Effector CD4-positive, alpha-beta T cell (primary cell): ENCODE measurements around the gene PDCD7.
"Not testable (repeated sequence)": the region's sequence is repeated elsewhere in the genome, so short reads cannot be mapped to it uniquely, and the experiment has no call there.

Experiments
- DNase-seq: peaks from one replicate; pipeline ENCODE4 v3.0.0-alpha.2; 2020

PDCD7 gene

GRCh38 chr15:65115542-65115941 lies 18.1 kb downstream of the PDCD7 start:
- no peak for DNase-seq

DNA sequence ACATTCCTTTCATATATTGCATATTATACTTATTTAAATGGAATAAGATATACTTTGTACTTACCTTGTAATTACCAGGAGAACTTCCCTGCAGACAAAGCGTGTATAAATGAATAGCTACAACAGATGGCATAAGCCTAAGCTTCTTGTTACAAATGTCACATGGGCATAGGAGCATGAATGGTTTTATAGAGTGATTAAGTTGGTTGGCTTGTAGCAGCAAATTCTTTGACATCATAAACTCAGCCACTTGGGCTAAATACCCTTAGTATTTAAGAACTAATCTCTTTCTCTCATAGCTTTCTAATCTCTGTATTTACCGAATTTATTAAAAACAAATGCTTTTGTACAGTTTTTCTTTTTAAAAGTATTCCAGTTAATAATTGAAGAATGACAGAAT lies 18.5 kb downstream of the PDCD7 start, which contains the start of gene UBAP1L:
TSS of gene UBAP1L (minus strand) at position 115 of the 400 bp plus-strand sequence. CDS start 8,985 bp downstream, outside the sequence.
- DNase-seq: no peak

GRCh38 chr15:65110676-65111292 lies 22.8 kb downstream of the PDCD7 start:
- no peak for DNase-seq

DNA sequence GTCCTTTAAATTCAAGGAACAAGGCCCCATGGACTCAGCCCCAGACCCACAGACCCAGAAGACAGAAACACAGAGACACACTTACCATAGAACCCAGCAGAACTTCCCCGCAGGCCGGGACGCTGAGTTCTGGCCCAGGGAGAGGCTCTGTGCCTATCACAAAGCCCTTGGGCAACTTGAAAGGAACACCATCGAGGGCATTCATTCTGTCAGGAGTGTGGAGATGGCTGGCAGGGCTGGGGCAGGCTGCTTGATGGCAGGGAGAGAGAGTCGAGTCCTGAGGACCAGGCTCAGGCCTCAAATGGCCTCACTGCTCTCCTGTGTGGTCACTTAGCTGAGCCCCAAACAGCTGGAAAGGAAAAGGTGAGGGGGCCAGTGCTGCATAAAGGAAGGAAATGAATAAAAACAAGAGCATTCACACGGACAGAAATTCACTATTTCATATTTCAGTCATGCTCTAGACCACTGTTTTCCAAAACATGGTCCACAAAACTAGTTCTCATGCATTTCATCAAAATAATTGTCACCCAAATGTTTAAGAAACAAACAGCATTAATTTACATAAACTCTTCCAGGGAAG lies 27.5 kb downstream of the PDCD7 start:
- DNase-seq: no peak

DNA sequence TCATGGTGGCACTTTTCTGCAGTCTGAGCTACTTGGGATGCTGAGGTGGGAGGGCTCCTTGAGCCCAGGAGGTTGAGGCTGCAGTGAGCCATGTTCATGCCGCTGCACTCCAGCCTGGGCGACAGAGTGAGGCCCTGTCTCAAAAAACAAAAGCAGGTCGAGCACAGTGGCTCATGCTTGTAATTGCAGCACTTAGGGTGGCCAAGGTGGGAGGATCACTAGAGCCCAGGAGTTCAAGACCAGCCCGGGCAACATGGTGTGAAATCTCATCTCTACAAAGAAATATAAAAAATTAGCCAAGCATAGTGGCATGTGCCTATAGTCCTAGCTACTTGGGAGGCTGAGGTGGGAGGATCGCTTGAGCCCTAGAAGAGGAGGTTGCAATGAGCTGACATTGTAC lies 28.6 kb downstream of the PDCD7 start:
- no peak for DNase-seq

DNA sequence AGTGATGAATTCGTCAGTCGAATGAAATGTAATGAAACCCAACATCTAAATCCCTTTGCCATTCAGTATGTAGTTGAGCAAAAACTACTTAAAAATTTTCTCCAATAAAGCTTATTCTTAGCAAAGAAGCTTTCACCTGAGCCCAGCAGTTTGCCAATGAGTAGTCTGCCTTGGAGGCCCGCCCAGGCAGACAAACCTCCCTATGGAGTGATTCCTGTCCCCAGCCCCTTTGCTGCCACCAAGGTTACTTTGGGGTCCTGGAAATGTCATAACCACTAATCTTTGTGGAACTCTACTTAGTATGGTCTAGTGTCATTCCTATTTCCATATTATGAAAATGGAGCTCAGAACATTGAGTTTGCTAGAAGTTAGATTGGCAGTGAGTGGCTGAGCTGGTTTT lies 30.7 kb downstream of the PDCD7 start:
- no peak for DNase-seq

DNA sequence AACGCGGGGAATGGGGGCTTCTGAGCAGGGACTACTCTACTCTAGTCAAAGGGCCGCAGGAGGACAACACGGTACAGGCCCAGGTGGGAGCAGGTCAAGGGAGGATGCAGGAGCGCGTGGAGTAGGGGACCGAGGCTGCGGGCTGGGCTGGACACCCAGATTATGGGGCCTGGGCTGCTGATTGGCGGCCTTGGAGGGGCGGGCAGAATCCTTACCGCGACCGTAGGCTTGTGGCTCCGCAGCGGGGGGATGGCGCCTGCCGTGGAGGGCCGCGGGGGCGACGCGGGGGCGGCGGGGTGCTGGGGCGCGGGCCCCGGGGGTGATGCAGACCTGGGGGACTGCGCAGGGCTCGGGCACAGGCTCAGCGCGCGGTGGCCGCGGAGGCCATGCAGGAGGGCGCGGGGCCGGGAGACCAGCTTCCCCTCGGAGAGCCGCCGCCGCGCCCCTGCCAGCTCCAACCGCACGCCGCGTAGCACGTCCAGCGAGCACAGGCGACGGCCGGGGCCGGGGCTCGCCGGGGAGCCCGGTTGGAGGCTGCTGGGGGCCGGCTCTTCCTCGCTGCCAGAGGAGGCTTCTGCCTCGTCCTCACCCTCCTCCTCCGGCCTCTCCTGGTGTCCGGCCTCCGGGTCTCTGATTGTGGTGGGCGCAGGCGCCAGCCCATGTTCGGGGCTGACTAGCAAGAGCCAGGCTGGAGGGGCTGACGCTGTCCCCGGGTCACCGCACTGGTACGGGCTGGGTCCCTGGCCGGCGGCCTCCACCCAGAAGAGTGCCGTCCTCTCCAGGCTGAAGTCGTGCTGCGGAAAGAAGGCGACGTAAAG lies 31.5 kb downstream of the PDCD7 start:
- DNase-seq: no peak

DNA sequence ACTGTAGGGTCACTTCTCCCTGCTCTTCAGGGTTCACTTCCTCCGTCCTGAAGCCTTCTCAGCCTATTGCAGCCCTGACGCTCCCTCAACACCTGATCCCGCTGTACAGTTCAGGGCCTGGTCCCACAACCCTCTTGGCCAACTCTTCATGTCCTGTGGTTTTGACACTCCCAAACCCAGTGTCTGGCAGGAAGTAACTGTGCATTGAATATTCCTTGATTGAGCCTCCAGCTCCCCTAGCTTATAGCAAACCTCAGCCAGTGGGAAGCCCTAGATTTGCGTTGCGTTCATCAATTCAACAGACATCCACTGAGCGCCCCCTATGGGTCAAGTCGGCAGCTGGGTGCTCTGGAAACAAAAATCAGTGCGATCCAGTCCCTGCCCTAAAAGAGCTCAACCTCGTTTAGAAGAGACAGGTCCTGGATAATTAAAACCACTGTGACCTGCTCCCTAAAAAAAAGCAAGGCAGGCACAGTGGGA lies 32.2 kb downstream of the PDCD7 start:
- peak; percentile 15 for DNase-seq

- DNase-seq: no peak
Measured at GRCh38 chr15:65100442-65100841, 33.2 kb downstream of the PDCD7 start.

- DNase-seq: not testable (repeated sequence)
Measured at GRCh38 chr15:65099801-65100200, 33.8 kb downstream of the PDCD7 start.

GRCh38 chr15:65099336-65099735 lies 34.3 kb downstream of the PDCD7 start:
- DNase-seq: no peak

DNA sequence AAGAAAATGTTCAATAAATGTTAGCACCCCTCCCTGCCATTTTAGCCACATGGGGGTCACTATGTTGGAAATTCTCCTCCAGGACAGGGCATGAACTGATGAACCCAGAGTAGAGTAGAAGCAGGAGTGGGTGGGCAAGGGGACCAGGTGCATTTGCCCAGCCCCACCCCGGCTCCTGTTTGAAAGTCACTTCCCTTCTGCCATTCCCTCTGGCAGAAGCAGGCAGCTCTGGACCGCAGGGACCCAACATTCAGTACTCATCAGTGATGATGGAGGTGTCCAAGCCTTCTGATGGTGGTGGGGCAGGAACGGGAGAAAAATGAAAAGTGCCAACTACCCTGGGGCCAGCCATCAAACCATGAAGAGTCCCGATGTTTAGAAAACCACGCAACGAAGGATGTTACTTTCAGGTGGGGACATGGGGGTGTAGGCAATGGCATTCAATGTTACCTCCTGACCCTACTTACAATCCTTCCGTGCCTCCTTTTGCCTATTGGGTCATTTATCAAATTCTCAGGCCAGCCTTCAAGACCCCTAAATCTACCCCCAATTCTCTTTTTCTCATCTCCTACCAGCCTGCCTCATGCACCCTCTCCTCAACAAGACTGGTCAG lies 35.9 kb downstream of the PDCD7 start:
- DNase-seq: no peak

DNA sequence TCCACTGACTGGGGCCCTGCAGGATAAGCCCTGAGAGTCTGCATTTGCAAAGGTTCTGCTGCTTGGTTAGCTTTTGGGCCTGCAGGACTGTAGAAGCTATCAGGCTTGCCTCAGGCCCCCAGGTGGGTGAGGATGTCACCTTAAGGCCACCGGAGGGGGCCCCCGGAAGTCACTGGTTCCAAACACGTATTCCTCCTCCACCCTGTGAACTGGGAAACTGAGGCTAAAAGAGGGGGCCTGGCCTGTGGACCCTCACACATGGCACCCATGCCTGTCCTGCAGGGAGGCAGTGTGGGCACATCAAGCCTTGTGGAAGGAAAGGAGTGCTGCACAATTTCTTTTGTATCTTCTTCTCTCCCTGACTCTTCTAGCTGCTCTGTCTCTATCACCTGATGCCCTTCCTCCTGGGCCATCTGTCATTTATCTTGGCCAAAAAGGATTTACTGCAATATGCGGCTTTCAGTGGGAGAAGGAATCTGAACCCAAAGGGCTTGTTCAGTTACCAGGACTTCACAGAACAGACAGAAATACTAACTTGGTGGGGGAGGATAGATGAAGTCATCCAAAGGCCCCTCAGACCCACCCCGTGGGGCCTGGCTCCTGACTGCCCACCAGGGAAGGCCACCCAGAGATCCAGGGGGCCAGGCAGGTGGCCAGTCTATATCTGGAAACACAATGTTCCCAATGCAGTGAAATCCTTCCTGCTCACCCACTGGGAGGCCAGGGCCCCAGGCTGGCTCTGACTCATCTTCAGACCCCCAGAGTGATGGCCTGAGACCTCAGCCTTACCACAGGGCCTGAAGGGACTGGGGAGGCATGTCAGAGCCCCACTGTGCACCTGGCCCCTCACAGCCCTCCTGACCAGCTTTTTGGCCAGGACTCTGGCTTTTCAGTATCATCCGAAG lies 36.9 kb downstream of the PDCD7 start:
- no peak for DNase-seq

DNA sequence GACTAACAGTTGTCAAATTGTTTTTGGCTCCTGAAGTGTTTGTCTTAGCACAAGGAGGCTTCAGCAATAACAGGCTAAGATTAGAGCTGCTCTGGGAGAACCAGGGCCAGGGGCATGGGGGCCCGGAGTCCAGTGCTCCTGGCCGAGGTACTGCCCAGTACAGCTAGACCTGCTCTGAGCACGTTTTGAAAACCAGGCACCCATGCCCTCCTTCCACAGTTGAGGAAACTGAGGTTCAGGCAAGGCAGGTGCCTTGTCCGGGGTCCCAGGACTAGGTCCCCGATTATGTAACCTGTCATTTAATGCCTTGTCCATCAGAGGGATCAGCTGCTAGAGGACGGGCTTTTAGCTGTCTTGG lies 37.9 kb downstream of the PDCD7 start:
- DNase-seq: no peak

DNA sequence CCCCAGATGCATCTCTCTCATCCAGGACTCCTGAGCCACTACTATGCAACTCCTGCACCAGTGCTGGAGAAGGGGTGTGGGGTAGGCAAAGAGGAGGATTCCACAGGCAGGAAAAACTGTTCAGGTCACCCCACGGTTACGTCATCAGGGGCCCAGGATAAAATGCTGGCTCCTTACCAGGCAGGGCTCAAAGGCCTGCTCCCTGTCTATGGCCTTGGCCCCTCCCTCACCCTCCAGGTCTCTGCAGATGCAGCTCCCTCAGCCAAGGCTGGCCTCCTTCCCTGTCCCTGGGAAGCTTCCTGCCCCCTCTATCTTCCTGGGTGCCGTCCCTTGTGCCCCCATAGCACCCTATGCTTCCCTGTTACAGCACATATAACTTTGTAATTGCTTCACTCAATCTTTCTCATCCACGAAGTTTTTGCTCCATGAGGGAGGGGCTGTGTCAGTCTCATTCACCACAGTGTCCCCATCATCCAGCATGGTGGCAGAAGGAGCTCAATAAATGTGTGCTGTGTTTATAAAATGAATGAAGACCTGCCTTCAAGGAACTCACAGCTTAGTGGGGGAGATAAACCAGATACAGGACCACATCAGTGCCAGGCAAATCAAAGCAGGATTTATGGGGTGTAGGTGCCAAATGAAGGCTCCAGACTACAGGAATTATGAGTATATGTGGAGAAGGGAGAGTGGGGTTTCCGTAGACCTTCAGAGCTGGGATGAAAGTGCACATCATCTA lies 38.4 kb downstream of the PDCD7 start:
- no peak for DNase-seq

DNA sequence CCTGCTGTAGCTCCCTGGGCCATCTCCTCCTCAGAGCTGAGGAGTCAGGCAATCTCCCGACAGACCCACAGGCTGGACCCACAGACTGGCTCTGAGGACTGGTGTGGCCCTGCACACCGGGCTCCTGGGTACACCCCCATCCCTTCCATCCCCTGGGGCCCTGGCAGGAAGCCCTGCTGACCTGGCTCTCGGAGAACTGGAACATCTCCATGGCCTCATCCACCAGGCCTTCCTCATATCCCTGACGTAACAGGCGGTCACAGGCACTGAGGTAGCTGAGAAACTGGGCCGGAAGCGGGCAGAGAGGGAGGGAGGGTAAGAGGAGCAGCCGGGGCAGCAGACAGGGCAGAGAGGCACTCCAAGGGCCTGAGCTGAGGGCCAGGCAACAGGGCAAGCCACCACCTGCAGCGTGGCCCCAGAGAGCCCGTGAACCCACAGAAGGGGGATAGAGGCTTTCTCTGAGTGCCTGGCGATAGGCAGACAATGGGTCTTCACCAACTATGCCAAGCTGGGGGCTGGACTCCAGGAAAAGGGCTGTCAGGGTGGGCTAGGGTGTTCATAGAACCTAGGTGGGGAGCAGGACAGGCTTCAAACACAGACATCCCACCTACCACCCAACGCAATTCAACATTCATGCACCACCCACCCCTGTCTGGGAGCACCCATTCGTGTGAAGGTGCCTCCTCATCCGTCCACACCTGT lies 39.2 kb downstream of the PDCD7 start:
- DNase-seq: no peak

GRCh38 chr15:65093793-65094170 lies 39.8 kb downstream of the PDCD7 start:
- not testable (repeated sequence) for DNase-seq

DNA sequence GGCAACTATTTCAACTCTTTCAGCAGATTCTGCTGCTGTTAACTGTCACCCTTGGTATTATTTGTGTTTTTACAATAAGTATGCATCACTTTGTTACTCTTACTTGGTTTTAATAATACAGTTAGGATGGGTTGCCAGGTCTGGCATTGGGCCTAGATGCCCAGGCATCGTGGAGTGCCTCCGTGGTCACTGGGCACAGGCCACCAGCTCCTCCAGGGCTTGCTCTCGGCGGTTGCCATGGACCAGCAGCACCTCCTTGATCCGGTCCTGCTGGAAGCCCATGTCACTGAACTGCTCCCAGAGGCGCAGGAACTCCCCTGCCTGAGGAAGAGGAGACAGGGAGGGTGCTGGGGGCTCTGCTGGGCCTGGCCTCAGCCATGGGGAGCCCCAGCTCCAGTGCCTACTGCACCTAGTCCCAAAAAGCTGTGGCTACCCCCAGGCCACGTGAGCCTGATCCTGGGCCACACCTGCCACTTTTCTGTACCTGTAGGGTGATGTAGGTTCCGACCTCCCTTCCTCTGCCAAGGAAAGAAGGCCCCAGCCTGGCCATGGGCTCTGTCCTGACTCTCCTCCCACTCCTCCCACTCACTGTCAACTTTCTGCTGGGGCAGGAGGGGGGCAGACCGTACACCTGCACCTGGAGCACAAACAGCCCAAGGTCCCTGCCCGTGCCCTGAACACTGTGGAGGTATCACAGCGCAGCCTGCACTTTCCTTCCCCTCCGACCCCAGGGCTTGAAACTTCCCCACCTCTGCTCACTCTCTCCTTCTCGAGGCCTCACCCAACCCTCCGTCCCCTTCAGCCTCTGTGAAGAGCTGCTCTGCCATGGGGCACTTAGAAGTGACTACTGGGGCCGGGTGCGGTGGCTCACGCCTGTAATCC lies 40.5 kb downstream of the PDCD7 start:
- DNase-seq: no peak

DNA sequence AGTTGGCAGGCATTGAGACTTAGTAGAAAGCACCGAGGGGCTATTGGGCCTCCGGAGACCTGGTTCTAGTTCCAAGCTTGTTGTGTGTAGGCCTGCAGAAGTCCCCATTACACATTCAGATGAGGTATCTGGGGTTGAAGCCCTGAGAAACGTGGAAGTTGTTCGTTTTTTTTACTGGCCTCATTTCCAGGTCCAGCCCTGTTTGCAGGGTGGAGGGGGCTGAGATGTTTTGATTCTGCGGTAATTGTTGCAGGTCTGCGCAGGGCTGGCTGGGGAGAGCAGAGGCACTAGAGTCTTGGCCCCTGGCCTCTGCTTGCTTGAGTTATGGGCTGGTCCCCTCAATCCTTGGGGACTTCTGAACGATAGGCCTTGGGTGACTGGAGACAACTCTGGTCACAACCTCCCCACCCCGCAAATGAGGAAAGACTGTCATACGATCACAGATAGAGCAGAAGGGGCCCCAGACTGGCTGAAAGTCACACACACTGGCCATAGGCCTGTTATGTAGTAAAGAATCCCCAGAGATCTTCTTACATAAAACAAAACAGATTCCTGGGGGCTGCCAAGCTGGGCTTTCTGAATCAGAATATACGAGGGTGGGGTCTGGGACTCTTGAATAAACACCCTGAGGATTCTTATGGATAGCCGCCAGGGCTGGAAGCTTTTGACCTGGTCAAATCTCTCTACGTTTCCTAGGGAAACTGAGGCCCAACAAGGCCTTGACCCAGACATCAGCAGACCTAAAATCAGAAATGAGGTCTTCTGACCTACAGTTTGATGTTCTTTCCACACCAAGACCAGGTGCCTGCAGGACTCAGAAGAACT lies 41.5 kb downstream of the PDCD7 start:
- no peak for DNase-seq
